NCI-H2081 treated with DMSO at 0.1 percent for 48 hours (cell line): ENCODE measurements around the gene SEC11A.
"Not testable (repeated sequence)": the region's sequence is repeated elsewhere in the genome, so short reads cannot be mapped to it uniquely, and the experiment has no call there.

ENCODE experiments used
- DNase-seq: peaks from one replicate; lab custom pipeline; 2025; lab: John Stamatoyannopoulos, UW

Gene SEC11A

DNA sequence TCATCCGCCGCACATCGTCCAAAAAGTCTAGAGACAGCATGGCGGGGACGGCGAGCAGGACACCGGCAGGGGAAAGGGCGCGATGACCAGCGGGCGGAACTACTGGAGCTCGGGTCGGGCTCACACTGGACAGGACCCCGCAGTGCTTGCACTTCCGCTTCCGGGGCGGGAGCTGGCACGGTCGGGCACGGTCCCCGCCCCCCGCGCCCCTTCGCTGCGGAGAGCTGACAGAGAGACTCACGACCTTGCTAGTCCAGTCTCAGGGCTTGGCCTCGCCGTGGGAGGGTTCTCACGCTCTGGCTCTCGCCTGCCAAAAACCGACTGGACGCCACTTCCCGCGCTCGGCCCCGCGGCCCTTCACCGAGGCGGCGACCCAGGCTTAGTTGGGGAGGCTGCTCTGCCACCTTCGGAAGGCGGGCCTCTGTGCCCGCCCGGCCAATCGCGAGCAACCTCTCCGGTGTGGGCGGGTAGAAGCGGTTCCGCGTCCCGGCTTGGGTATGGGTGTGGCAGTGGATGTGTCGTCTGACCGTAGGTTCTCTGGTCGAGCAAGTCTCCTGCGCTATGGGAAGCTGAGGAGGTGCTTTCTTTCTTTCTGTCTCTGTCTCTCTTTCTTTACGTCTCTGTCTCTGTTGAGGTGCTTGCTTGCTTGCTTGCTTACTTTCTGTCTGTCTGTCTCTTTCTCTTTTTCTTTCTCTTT is at the start of gene SEC11A:
TSS of gene SEC11A (minus strand) at position 104 of the 697 bp plus-strand sequence. CDS start at position 40, 64 bp downstream.
- DNase-seq = peak; percentile 32

DNA sequence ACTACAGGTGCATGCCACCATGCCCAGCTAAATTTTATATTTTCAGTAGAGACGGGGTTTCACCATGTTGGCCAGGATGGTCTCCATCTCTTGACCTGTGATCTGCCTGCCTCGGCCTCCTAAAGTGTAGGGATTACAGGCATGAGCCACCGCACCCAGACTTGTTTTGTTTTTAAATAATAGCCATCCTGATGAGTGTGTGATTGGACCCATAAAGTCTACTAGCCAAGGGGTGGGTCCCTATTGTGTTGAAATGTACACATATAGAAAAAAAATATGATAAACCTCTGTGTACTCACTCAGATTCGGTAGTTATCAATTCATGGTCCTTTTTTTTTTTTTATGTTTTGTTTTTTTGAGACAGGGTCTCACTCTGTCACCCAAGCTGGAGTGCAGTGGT is 49.7 kb upstream of the SEC11A start:
- DNase-seq = no peak

DNA sequence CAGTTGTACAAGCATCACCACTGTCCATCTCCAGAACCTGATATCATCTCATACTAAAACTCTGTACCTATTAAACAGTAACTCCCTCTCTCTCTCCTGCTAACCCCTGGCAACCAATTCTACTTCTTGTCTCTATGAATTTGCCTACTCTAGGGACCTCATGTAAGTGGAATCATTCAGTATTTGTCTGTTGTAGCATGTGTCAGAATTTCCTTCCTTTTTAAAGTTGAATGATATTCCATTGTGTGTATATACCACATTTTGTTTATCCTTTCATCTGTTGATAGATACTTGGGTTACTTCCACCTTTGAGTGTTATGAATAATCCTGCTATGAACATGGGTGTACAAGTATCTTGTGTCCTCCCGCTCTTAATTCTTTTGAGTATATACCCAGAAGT is 49.0 kb upstream of the SEC11A start:
- DNase-seq = no peak

DNA sequence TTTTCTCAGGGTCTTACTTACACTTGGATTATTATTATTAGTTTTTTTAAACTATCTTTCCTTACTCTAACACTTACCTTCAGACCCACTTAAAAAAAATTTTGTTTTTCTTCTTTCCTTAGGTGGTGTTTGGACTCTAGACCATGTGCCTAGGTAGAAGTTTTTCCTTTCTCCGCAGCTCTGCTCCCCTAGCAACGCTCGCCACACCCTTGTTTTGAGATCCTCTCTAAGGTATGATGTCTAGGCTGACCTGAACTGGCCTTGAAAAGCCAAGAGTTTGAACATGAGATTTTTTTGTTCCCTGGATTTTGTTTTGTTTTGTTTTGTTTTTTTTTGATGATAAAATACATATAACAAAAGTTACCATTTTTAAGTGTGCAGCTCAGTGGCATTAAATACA is 48.6 kb upstream of the SEC11A start:
- no peak for DNase-seq

DNA sequence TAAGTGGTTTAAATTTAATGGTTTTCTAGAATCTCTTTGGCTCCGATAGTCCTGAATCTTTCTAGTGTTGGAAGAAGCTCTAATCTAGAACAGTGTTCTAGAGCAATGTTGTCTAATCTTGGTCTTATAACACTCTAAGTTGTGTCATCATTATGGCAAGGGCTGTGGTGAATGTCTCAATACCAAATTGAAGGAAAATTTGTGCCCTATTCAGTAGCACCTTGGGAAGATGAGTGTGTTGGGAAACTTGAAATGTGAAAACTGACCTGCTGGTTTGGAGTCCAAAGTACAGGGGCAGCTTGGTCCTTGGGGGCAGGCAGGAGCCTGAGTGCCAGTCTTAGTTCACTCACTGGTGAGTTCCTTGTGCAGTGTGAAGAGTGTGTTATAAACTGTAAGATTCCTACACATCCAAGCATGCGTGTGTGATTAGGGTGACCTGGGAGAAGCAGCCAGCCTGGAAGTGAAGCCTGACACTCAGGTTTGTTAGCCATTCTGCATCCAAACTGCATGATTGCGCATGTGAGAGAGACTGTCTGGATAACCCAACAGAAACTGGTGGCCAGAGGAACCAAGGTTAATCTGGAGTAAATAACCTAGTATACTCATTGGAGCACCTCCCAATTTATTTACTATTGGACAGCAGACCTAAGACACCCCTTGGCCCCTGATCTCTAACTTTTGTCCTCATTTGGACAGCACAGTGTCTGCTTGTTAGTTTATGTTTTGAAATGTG is 47.1 kb upstream of the SEC11A start:
- no peak for DNase-seq

DNA sequence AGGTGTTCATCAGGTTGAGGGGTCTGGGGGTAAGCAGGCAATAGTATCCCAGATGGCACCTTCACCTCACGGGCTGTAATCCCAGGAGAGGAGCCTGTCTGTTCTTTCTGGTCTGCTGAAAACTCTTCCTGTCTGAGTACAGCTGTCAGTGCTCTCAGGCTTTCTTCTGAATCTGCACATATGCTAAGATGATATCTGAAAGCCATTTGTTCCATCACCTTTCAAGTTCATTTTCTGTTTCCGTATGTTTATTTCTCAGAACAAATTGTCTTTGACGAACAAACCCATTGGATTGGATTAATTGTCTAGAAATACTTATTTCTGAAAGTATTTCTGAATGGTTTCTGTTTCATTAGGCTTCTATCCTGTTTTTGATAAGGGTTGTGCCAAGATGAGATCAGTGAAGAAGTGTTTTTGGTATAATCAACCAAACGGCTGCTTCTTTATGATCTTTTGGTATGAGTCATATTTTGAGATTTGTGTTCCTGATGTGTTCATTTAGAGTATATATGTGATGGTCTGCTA is 45.7 kb upstream of the SEC11A start:
- DNase-seq = no peak

DNA sequence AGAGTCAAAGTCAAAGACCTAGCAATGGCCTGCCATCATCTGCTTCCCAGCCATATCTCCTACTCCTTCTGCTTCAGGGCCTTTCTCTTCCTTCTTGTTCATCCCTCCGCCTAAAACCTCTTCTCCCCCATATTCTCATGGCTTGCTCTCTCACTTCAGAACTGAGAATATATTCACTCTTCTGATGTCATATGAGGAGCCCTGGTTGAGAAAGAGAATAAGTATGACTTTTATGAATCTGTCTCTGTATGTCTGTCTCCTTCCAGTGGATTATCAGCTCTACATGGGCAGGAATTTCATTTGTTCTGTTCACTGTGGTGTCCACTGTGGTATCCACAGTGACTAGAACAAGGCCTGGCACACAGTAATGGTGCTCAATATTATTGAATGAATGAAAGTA is 44.3 kb upstream of the SEC11A start:
- no peak for DNase-seq

DNA sequence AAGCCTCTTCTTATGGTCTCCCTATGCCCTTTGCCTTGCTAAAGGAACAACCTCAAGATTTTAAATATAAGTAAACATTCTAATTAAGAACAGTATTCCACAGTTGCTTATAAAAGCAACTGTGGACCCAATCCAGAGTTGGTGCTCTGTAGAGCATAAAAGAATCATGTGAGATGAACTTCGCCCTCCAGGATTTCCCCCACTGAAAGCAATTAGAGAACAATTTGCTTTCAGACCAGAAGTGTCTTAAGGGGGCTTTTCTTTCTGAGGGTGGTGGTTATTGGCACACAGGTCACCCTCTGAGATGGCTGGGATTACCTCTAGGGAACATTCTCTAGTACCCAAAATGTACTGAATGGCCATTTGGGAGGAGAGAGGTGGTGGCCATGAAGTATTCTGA is 43.1 kb upstream of the SEC11A start:
- DNase-seq = no peak

DNA sequence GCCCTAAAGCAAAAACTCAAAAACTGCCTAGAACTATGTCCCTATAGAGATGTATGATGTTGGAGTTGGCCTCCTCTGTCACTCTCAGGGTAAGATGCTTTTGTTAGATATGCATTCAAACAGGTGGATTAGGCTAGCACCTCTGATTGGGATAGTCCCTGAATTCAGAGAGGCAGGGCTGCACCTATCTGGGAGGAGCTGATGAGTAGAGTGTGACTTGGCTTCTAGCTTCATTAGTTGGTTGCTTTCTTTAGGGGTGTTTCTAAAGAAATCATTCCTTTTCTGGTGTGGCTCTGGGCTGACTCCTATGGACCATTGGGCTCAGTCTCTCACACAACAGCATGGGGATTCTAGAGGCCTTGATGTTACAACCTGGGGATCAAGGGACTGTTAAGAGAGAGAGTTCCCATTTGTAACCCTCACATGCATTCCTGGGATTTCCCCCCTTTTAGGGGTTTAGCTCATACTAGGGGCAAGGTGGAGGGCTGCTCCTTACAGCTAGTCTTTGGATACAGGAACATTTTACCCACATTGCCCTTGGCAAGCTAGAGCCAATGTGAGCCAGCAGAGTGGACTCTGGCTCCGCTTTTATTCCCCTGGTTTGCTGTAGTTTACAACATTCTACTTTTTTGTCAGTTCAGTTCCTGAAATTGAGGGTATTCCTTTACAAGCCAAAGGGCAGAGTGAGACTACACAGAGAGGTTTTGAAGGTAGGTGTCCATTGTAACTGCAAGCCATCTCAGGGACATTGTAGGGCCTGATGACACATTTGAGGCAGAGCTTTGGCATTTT is 40.0 kb upstream of the SEC11A start:
- DNase-seq = no peak

DNA sequence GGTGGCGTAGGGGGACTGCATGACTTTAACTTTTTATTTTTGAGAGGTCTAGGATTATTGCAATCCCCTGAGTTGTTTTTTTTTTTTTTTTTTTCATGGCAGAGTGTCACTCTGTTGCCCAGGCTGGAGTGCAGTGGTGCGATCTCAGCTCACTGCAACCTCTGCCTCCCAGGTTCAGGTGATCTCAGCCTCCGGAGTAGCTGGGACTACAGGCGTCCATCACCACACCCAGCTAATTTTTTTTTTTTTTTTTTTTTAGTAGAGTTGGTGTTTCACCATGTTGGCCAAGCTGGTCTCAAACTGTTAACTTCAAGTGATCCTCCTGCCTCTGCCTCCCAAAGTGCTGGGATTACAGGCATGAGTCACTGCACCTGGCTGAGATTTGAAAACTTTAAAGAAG is 39.0 kb upstream of the SEC11A start:
- not testable (repeated sequence) for DNase-seq

DNA sequence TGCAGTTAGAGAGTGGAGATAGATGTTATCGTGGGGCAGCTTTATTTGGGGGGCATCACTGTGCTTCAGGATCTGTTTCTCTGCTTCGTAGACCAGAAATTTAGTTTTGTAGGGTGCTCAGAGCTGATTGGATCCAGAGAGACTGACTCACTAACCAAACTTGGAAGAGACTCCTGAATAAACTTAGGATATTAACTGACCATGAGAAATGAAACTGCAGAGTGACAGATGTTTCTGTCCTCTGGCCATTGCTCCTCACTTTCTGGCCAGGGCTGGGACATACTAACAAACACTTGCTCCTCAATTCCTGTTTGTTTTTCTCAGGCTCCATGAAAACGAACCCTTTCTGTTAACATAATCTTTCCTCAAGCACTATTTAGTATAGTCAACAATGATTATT is 36.8 kb upstream of the SEC11A start:
- no peak for DNase-seq

DNA sequence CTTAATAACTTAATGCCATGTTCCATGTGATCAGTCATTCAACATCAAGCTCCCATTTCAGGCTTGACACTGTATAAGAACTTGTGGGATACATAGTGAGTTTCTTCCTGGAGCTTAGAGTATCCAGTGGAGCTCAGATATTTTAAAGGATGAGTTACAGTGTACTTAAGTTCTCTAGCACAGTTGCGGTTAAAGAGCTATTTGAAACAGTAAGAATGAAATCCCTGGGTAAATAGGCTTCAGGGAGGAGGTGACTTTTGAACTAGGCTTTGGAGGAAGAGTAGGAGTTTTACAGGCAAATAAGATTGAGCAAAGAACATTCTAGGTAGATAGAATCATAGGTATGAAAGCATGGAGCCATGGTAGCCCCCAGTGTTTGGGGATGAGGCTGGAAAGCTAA is 36.3 kb upstream of the SEC11A start:
- no peak for DNase-seq

DNA sequence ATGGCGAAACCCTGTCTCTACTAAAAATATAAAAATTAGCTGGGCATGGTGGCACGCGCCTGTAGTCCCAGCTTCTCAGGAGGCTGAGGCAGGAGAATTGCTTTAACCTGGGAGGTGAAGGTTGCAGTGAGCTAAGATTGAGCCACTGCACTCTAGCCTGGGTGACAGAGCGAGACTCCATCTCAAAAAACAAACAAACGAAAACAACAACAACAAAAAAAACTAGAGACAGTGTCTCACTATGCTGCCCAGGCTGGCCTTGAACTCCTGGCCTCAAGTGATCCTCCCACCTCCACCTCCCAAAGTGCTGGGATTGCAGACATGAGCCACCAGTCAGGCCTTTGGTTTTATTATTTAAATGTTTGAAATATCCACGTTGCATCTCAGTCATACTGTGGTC is 35.8 kb upstream of the SEC11A start:
- DNase-seq = not testable (repeated sequence)

DNA sequence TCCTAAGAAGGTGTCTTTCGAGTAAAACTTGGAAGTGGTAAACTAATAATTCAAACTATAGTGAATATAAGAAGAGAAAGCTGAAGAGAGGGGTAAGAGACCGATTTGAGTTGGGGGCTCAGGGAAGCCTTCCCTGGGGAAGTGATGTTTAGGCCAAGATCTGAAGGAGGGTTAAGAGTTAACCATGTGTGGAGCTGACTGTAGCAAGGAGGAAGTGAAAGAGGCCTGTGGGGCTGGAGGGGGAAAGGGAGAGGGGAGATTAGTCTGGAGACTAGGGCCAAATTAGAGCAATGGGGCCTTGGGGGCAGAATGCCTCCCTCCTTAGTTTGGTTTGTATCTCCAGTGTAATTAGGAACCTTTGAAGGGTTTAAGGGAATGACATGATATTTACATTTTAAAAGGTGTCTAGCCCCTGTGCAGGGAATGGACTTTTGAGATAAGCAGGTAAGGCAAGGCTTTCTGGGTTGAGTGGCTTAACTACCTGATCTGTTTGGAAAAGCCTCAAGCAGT is 34.7 kb upstream of the SEC11A start:
- no peak for DNase-seq

DNA sequence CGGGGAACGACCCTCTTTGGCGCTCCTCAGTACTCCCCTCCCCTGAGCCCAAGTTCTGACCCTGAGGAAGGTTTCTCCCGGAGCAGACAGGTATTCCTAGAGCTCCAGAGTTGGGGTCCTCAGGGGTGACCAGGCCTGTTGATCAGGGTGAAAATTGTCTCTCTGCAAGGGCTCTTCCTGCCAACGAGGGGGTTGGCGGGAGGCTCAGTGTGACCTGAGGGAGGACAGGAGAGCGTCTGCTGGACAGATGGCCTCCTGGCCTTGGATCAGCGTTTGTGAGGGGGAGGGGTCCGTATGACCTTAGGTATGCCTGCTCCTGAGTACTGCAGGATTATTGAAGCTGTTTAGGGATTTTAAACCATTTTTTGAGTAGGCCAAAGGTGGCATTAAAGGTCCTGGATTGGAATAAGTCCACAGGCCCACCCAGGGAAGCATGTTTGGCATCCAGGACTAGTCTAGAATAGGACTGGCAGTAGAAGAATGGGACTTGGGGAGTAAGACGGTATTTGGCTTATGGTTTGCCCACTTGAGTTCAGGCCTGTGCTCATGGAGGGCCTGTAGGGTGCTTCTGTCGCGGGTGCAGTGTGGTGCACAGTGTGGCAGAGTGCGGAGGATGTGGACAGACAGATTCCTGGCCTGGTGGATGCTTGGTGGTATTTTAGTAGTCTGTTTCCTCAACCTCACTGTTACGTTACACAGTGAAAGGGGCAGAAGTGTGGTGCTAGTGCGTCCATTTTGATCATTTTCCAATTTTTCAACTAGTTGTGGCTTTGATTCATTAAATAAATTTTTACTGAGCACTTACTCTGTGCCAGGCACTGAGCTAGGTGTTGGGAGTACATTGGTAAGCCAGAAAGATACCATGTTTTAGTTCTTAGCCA is 33.4 kb upstream of the SEC11A start:
- DNase-seq = no peak

DNA sequence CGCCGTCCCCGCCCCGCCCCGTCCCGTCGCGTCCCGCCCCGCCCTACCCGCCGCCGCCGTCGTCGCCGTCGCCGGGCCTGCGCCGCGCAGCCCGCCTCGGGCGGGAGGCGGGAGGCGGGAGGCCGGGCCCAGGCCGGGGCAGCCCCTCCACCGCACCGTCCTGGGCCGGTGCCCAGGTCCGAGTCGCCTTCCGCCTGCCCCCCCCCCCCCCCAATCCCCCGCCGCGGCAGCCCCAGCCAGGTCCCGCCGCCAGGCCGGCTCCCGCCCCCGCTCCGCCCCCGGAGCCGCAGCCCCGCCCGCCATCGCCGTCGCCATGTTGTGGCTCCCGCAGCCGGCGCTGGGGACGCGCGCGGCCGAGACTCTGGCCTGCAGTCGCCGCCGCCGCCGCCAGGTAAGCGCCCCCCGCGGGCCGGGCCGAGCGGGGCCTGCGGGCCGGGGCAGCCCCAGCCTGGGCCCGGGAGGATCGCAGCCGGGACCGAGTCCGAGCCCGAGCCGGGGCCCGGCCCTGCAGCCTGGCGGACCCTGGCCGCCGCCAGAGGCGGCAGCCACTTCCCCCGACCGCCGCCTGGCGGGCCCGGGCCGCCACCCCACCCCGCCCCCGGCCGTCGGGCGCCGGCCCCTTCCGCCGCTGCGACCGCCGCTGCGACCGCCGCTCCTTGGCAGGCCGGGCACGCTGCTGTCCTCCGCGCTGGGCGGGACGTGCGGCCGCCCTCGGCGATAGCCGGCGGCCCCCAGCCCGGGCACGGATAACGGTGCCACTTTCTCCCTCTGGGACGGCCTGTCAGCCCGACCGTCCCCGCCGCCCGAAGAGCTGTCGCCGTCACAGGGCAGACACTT is 32.6 kb upstream of the SEC11A start, which contains the start of gene ZNF592:
TSS of gene ZNF592 (plus strand) at position 319 of the 837 bp plus-strand sequence. CDS start 34,084 bp downstream, outside the sequence.
- DNase-seq = no peak

DNA sequence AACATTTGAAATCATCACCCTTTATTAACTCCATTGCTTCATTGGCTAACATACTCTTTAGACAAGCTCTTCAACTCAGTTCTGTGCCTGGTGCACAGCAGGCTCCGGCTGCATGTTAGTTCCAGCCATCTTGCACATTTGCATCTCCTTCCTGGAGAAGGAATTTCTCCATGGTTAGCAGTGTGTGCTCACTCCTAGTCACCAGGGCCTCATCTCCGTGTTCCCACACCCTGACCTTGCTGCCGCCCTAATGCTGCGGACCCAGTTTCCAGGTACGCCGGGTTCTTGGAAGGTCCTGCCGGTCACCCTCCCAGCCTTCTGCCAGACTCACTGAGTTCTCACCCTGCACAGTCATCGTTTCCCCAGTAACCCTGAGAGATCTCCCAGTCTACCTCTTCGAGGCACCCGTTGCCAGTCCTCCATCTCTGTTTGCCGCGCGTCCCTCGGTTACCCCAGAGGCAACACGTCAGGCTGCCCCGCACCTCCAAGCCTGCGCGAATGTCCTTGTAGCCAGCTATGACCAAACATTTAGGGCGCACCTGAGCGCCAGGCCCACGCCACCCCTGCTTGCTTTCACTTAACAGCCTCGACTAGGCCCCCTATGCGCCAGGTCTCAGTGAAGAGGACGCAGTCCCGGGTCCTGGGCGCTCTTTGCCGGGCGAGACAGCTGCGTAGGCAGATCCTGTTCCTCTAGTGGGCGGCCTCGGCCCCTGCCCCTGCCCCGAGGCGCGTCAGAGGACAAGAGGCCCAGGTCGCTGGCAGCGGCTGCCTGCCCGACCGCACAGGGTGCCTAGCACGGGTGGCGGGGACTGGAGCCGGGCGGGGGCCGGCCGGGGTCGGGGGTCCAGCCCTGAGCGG is 31.7 kb upstream of the SEC11A start:
- no peak for DNase-seq

DNA sequence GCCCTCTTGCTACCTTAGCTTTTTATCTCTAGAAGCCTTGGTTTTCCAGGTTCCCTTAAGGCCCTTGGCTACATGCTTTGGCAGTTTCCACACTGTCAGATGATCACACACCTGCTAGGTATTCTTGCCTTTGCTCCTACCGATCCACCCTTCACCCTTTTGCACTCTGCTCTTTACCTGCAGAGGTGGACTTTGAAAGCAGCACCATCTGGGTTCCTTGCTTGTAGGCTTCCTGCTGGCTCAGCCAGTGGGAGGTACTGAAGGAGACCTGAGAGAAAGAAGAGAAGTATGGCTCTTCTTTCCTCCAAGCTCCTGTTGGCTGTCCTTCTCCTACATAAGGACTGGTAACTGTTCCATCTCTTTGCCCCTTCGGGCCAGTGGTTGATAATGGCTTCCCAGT is 25.2 kb upstream of the SEC11A start:
- no peak for DNase-seq

DNA sequence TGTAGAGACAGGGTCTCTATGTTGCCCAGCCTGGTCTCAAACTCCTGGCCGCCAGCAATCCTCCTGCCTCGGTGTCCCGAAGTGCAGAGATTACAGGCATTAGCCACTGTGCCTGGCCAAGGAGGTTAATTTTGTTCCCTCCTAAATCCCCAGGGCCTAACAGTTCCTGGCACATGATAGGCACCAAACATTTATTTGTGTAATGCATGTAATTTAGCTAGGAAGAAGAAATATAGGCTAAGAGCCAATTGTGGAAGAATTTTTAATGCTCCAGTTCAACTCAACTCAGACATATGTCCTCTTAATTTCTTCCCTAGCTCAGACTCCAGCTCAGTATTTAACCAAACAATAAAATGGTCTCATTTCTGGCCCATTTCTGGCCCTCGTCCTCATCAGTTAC is 24.8 kb upstream of the SEC11A start:
- no peak for DNase-seq
